ENCODE data around the gene LEFTY1. TPM values are rescaled to one million over a fixed set of nuclear protein-coding genes. Genes with fewer than 3 reads are reported as not detected.
"Not testable (repeated sequence)": the region's sequence is repeated elsewhere in the genome, so short reads cannot be mapped to it uniquely, and the experiment has no call there.

LEFTY1 gene
- total RNA-seq, 4 donors from 2014 or later = 1.5 to 15.6 (median 5.6) TPM

GRCh38 chr1:225889743-225890142 is 797 bp upstream of the LEFTY1 start:
- Histone ChIP-seq H3K4me3 (no peak overlapping the region), H3K9me3 (no peaks in the 10 kb centered on the region), H3K27me3 (no peaks in the 10 kb centered on the region), H3K4me1 (peaks cover 0 to 34% (median 0%) of the 10 kb centered on the region in 4 donors), H3K27ac (peak overlapping the region in 2 of 4 donors; percentile 1 to 39), H3K36me3 (no peaks in the 10 kb centered on the region)
- TF ChIP-seq CTCF (IDR thresholded peaks at IDR 0.05) = no peak
- DNase-seq = no peak

- Histone ChIP-seq H3K27me3 (no peaks in the 10 kb centered on the region), H3K4me1 (peaks cover 0 to 34% (median 0%) of the 10 kb centered on the region in 4 donors), H3K4me3 (peak overlapping the region in 1 of 4 donors; percentile 5), H3K9me3 (no peaks in the 10 kb centered on the region), H3K27ac (no peak overlapping the region), H3K36me3 (no peaks in the 10 kb centered on the region)
- no peak for DNase-seq
- TF ChIP-seq CTCF (IDR thresholded peaks at IDR 0.05) (no peak), POLR2A (IDR thresholded peaks at IDR 0.05) (no peak)
Observed at GRCh38 chr1:225888289-225888897, 553 bp downstream of the LEFTY1 start.

- not testable (repeated sequence) for DNase-seq, H3K4me3 ChIP-seq, H3K27me3 ChIP-seq, H3K27ac ChIP-seq, H3K36me3 ChIP-seq, H3K9me3 ChIP-seq
- peaks cover 0 to 34% (median 0%) of the 10 kb centered on the region in 4 donors for H3K4me1 ChIP-seq
Observed at GRCh38 chr1:225887554-225888288, 1.2 kb downstream of the LEFTY1 start.

GRCh38 chr1:225887030-225887314 is 2.0 kb downstream of the LEFTY1 start:
- peaks cover 0 to 34% (median 0%) of the 10 kb centered on the region in 4 donors for H3K4me1 ChIP-seq

DNA sequence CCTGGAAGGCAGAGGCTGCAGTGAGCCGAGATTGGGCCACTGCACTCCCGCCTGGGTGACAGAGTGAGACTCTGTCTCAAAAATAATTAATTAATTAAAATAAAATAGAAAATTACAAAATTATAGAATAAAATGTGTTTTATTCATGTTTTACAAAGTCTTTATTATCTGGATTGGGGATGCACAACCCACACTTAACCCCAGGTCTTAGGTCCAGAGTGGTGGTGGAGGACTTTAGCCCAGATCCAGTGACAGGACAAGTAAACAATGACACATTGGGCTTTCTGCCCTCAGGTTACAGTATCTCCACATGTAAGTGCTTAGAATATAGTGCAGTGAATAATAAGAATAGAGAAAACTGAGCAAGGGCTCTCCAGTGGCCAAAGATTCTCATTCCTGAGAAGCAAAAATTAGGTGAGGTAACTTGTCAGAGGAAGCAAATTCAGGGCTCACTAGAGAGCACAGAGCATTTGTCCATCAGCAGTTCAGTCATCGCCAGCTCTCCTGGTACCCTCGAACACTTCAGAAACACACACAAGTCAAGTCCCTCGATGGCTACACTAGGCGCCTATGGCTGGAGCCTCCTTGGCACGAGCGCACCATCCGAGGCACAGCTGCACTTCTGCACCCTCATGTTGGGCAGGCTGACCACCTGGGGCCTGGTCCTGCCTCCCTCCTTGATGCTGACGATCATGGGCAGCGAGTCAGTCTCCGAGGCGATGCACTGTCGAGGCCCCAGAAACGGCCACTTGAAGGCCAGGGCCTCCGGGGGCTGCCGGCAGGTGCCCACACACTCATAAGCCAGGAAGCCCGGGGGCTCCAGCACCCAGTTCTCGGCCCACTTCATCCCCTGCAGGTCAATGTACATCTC is 2.6 kb downstream of the LEFTY1 start:
- H3K4me1 ChIP-seq = peaks cover 0 to 35% (median 0%) of the 10 kb centered on the region in 4 donors
- no peak for TF ChIP-seq CTCF (IDR thresholded peaks at IDR 0.05)
- TF ChIP-seq POLR2A (IDR thresholded peaks at IDR 0.05) = no peak
- no peaks in the 10 kb centered on the region for H3K9me3 ChIP-seq
- no peak overlapping the region for H3K27ac ChIP-seq
- no peaks in the 10 kb centered on the region for H3K27me3 ChIP-seq
- H3K4me3 ChIP-seq = no peak overlapping the region
- H3K36me3 ChIP-seq = no peaks in the 10 kb centered on the region
- no peak for DNase-seq

More at GRCh38 chr1:225887030-225887314, 2.0 kb downstream of the LEFTY1 start:
- Histone ChIP-seq H3K27me3 (no peaks in the 10 kb centered on the region), H3K27ac (no peak overlapping the region), H3K9me3 (no peaks in the 10 kb centered on the region), H3K4me3 (no peak overlapping the region), H3K36me3 (no peaks in the 10 kb centered on the region)
- TF ChIP-seq POLR2A (IDR thresholded peaks at IDR 0.05) (no peak), CTCF (IDR thresholded peaks at IDR 0.05) (no peak)
- no peak for DNase-seq

- no peaks in the 10 kb centered on the region for H3K27me3 ChIP-seq
- H3K9me3 ChIP-seq = no peaks in the 10 kb centered on the region
- peaks cover 0 to 35% (median 7%) of the 10 kb centered on the region in 4 donors for H3K4me1 ChIP-seq
- H3K4me3 ChIP-seq = no peak overlapping the region
- no peak overlapping the region for H3K27ac ChIP-seq
- DNase-seq = no peak
- no peaks in the 10 kb centered on the region for H3K36me3 ChIP-seq
- no peak for TF ChIP-seq CTCF (IDR thresholded peaks at IDR 0.05)
Observed at GRCh38 chr1:225885336-225885735, 3.6 kb downstream of the LEFTY1 start.

Data from Peyer's patch (tissue), 4 donors.